Measurements from ENCODE around the gene METTL16. TPM values are rescaled to one million over a fixed set of nuclear protein-coding genes. Genes with fewer than 3 reads are reported as not detected.

Gene METTL16, protein sequence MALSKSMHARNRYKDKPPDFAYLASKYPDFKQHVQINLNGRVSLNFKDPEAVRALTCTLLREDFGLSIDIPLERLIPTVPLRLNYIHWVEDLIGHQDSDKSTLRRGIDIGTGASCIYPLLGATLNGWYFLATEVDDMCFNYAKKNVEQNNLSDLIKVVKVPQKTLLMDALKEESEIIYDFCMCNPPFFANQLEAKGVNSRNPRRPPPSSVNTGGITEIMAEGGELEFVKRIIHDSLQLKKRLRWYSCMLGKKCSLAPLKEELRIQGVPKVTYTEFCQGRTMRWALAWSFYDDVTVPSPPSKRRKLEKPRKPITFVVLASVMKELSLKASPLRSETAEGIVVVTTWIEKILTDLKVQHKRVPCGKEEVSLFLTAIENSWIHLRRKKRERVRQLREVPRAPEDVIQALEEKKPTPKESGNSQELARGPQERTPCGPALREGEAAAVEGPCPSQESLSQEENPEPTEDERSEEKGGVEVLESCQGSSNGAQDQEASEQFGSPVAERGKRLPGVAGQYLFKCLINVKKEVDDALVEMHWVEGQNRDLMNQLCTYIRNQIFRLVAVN
- 10 to 100 TPM; 21.7 to 25.7 (median 24.1) TPM for total RNA-seq (2021; fragmentation: NEBNext Ultra II Directional; extraction: Animal tissue kit (Norgen Biotek cat#: 25700))
- long read RNA-seq, full-length matches to known transcripts: 3 of 7 reads
- long read RNA-seq, partial matches to known transcripts: 1 of 7 reads
- long read RNA-seq, other reads (novel, unspliced or antisense): 3 of 7 reads

DNA sequence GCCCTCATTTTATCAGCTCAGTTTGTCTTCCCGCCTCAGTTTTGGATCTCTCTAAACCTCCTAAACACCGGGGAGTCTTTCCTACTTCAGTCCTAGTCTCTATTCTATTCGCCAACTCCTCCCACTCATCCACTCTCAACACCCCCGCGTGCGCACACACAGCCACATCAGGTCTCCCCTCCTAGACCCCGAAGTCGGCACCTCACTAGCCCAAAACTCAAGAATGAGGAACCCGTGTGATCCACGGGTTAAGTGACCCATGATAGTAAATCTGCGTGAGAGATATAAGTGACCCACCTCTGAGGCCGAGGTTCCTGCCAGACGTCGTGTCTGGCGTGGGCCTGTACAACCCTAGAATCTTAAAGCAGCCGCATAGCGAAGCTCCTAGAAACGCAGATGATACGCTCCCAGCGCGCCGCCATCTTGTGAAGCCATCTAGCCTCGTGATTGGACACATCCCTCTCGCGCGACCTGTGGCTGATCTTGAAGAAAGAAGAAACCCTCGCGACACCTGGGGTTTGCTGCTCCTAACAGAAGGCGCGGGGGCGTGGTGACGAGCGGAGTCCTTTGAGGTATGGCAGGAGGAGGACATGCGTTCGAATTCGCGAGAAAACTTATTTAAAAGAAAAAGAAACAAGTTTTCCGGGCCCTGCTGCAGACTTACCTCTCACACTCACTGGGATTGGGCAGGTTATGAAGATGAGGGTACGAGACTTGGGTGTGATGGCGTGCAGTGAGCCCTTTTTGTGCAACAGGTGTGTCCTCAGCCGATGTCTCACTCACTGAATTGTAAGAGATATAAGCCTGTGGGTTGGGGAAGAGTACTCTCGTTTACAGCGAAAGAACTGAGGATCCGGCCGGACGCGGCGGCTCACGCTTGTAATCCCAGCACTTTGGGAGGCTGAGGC lies at the start of gene METTL16:
Gene METTL16 (minus strand): TSS at position 427 of the 908 bp plus-strand sequence. CDS start 9,557 bp downstream, outside the sequence.
- H3K27ac Mint-ChIP-seq: no peak within 1 kb of the TSS
- H3K4me3 Mint-ChIP-seq: no peak within 1 kb of the TSS
- peaks cover 10% of the 10 kb centered on the region; the same call in 1 of the 2 replicates for H3K4me1 Mint-ChIP-seq (ENCODE audit: low read depth)
- no peaks in the 10 kb centered on the region for H3K9me3 Mint-ChIP-seq
- TF ChIP-seq, protein P1, sequence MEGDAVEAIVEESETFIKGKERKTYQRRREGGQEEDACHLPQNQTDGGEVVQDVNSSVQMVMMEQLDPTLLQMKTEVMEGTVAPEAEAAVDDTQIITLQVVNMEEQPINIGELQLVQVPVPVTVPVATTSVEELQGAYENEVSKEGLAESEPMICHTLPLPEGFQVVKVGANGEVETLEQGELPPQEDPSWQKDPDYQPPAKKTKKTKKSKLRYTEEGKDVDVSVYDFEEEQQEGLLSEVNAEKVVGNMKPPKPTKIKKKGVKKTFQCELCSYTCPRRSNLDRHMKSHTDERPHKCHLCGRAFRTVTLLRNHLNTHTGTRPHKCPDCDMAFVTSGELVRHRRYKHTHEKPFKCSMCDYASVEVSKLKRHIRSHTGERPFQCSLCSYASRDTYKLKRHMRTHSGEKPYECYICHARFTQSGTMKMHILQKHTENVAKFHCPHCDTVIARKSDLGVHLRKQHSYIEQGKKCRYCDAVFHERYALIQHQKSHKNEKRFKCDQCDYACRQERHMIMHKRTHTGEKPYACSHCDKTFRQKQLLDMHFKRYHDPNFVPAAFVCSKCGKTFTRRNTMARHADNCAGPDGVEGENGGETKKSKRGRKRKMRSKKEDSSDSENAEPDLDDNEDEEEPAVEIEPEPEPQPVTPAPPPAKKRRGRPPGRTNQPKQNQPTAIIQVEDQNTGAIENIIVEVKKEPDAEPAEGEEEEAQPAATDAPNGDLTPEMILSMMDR (IDR thresholded peaks at IDR 0.05): no peak
- H3K27me3 Mint-ChIP-seq (ENCODE audit: insufficient read depth): no peaks in the 10 kb centered on the region
- H3K36me3 Mint-ChIP-seq (ENCODE audit: low read depth): peaks cover 8% of the 10 kb centered on the region; the same call in 1 of the 2 replicates
- DNase-seq: peak; percentile 98

DNA sequence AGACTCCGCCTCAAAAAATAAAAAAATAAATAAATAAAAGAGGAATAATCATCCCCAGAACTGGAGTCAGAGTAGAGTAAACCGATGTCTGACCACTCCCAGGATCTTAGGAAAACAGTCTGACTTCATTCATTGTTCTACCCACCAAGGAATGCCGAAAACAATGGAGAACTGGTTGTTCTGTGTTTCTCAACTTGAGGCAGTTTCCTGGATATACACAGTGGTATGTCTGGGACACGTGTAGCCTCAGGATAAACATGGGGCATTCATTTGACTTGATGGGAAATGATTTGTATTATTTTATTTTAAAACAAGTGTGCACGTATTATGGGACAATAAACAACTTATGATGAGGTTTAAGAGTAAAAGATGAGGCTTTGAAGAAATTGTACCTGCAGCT lies 49.0 kb upstream of the METTL16 start:
- H3K36me3 Mint-ChIP-seq (ENCODE audit: low read depth): no peaks in the 10 kb centered on the region; the same call in none of the 2 replicates
- H3K4me3 Mint-ChIP-seq: no peak overlapping the region
- peaks cover 18% of the 10 kb centered on the region for H3K9me3 Mint-ChIP-seq
- TF ChIP-seq, protein P1 (IDR thresholded peaks at IDR 0.05): no peak
- DNase-seq: no peak
- H3K4me1 Mint-ChIP-seq (ENCODE audit: low read depth): no peaks in the 10 kb centered on the region
- no peak overlapping the region for H3K27ac Mint-ChIP-seq
- peaks cover 16% of the 10 kb centered on the region for H3K27me3 Mint-ChIP-seq (ENCODE audit: insufficient read depth)

DNA sequence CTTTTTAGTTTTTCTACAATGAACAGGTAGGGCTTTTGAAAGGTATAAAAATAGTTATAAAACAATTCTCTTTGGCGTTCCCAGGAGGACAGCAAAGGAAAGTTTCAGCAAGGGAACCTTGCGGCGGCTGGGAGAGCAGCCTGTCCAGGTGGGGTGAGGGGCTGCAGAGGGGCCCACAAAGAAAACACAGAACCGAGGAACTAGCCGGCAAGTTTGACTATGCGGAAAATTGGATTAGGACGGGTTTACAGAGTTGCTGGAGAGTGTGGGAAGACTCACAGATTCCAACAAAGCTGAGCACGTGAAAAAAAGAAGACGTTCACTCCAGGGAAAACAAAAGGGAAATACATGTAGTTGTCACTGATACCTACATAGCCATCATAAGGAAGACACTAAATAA lies 40.2 kb upstream of the METTL16 start:
- no peaks in the 10 kb centered on the region; the same call in 1 of the 2 replicates for H3K9me3 Mint-ChIP-seq
- H3K36me3 Mint-ChIP-seq (ENCODE audit: low read depth): no peaks in the 10 kb centered on the region; the same call in 1 of the 2 replicates
- H3K4me3 Mint-ChIP-seq: no peak overlapping the region
- TF ChIP-seq, protein P1 (IDR thresholded peaks at IDR 0.05): no peak
- H3K27me3 Mint-ChIP-seq (ENCODE audit: insufficient read depth): peaks cover 22% of the 10 kb centered on the region
- DNase-seq: no peak
- H3K27ac Mint-ChIP-seq: no peak overlapping the region
- H3K4me1 Mint-ChIP-seq (ENCODE audit: low read depth): peaks cover 7% of the 10 kb centered on the region

DNA sequence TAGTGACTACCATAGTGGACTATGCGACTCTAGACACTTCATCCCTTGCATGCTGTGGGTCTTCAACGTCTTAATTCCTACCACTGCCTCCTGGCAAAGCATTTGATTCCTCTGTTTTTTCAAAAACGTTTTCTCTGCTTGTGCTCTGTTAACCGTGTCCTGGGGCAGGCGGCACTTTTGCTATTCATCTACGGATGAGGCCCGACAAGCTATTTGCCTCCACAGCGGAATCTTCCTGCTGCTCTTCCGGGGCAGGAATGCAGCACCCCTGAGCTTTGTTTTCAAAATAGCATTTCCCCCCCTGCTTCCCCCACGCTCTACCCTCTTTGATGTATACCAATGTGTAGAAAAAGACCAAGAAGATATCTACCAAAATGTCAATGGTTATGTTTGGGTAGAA lies 39.8 kb upstream of the METTL16 start:
- Mint-ChIP-seq H3K36me3 (ENCODE audit: low read depth) (no peaks in the 10 kb centered on the region; the same call in 1 of the 2 replicates), H3K27me3 (ENCODE audit: insufficient read depth) (peaks cover 22% of the 10 kb centered on the region), H3K9me3 (no peaks in the 10 kb centered on the region; the same call in 1 of the 2 replicates), H3K27ac (no peak overlapping the region), H3K4me3 (no peak overlapping the region), H3K4me1 (ENCODE audit: low read depth) (peaks cover 7% of the 10 kb centered on the region)
- TF ChIP-seq, protein P1 (IDR thresholded peaks at IDR 0.05): no peak
- no peak for DNase-seq

Data from HFFc6 (cell line).